Measurements from ENCODE around the gene U2AF2. TPM values are rescaled to one million over a fixed set of nuclear protein-coding genes. Genes with fewer than 3 reads are reported as not detected.

Gene U2AF2
- total RNA-seq, 1 donor from 2014 or later: 216 TPM

DNA sequence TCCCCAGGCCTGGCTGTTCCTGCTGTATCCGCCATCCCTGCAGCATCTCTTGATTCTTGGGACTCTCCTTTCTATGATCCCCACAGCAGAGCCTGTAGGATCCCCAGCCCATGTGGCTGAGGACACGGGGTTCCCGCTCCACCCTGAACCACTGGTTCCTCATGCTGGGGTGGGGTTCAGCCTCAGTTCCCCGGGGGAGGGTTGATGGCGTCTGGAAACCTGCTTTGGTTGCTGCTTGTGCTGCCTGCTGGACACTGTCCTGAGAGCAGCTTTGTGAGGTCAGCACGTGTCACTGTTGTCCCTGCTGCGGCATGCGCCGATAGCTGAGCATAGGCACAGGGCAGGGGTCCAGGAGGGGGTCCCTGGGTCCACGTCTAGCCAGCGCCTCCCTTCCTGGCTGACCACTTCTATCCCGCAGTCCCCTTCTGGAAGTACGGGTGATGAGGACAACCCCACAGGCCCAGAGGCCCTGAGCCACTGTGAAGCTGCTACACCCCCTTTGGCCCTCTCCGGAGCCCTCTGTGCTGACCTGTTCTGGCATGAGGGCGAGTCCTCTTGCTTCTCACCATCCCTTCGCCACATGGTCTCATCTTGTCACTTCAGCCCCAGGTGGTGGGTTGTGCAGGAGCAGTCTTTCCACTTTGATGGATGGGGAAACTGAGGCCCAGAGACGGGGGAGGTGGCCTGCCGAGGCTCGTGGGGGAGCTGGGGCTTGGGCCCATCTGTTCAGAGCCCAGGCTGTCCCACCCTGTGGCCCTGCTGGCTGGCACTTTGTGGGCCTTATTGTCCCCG lies 25.7 kb downstream of the U2AF2 start:
- H3K4me1 Mint-ChIP-seq (ENCODE audit: low read depth, unreplicated experiment): peaks cover 8% of the 10 kb centered on the region
- no peak overlapping the region for H3K27ac Mint-ChIP-seq (ENCODE audit: unreplicated experiment)
- H3K27me3 Mint-ChIP-seq (ENCODE audit: unreplicated experiment): peaks cover 3% of the 10 kb centered on the region
- no peak overlapping the region for H3K4me3 Mint-ChIP-seq (ENCODE audit: unreplicated experiment)
- TF ChIP-seq, protein P1, sequence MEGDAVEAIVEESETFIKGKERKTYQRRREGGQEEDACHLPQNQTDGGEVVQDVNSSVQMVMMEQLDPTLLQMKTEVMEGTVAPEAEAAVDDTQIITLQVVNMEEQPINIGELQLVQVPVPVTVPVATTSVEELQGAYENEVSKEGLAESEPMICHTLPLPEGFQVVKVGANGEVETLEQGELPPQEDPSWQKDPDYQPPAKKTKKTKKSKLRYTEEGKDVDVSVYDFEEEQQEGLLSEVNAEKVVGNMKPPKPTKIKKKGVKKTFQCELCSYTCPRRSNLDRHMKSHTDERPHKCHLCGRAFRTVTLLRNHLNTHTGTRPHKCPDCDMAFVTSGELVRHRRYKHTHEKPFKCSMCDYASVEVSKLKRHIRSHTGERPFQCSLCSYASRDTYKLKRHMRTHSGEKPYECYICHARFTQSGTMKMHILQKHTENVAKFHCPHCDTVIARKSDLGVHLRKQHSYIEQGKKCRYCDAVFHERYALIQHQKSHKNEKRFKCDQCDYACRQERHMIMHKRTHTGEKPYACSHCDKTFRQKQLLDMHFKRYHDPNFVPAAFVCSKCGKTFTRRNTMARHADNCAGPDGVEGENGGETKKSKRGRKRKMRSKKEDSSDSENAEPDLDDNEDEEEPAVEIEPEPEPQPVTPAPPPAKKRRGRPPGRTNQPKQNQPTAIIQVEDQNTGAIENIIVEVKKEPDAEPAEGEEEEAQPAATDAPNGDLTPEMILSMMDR (IDR thresholded peaks at IDR 0.05; ENCODE audit: partially characterized antibody, unreplicated experiment): no peak
- H3K36me3 Mint-ChIP-seq (ENCODE audit: unreplicated experiment): no peaks in the 10 kb centered on the region
- H3K9me3 Mint-ChIP-seq (ENCODE audit: unreplicated experiment): peaks cover 5% of the 10 kb centered on the region
- DNase-seq: no peak

DNA sequence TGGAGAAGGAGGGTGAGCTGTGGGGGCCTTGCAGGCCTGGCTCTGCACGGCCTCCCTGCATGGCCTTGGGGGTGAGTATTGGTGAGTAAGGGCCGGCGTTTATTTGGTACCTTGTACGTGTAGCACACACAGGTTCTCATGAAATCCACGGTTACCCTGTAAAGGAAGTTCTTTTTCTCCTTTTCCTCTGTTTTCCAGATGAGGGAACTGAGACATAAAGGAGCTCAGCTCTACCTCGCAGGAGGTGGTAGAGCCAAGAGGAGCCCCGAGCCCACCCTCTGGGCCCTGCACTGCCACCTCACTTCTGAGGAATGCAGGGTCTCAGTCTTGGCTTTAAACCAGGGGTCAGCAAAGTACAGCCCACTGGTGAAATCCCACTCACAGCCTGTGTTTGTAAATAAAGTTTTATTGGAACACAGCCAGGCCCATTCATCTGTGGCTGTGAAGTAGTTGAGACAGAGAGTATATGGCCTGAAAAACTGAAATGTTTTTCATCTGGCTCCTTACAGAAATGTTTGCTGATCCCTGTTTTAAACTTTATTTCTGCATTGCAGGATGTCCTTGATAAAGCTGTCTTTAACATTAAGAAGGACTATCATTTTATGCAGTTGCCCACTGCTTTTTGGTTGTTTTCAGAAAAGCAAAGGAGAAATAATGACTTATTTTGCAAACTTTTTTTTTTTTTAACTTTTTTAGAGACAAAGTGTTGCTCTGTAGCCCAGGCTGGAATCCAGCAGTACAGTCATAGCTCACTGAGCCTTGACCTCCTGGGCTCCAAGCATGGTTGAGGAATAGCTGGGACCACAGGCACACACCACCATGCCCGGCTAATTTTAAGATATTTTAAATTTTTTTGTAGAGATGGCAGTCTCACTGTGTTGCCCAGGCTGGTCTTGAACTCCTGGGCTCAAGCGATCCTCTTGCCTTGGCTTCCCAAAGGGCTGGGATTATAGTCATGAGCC lies 26.6 kb downstream of the U2AF2 start:
- H3K4me3 Mint-ChIP-seq (ENCODE audit: unreplicated experiment): no peak overlapping the region
- no peak overlapping the region for H3K27ac Mint-ChIP-seq (ENCODE audit: unreplicated experiment)
- H3K27me3 Mint-ChIP-seq (ENCODE audit: unreplicated experiment): peaks cover 3% of the 10 kb centered on the region
- peaks cover 4% of the 10 kb centered on the region for H3K4me1 Mint-ChIP-seq (ENCODE audit: low read depth, unreplicated experiment)
- no peak for DNase-seq
- H3K9me3 Mint-ChIP-seq (ENCODE audit: unreplicated experiment): peaks cover 3% of the 10 kb centered on the region
- TF ChIP-seq, protein P1 (IDR thresholded peaks at IDR 0.05; ENCODE audit: partially characterized antibody, unreplicated experiment): no peak
- no peaks in the 10 kb centered on the region for H3K36me3 Mint-ChIP-seq (ENCODE audit: unreplicated experiment)

DNA sequence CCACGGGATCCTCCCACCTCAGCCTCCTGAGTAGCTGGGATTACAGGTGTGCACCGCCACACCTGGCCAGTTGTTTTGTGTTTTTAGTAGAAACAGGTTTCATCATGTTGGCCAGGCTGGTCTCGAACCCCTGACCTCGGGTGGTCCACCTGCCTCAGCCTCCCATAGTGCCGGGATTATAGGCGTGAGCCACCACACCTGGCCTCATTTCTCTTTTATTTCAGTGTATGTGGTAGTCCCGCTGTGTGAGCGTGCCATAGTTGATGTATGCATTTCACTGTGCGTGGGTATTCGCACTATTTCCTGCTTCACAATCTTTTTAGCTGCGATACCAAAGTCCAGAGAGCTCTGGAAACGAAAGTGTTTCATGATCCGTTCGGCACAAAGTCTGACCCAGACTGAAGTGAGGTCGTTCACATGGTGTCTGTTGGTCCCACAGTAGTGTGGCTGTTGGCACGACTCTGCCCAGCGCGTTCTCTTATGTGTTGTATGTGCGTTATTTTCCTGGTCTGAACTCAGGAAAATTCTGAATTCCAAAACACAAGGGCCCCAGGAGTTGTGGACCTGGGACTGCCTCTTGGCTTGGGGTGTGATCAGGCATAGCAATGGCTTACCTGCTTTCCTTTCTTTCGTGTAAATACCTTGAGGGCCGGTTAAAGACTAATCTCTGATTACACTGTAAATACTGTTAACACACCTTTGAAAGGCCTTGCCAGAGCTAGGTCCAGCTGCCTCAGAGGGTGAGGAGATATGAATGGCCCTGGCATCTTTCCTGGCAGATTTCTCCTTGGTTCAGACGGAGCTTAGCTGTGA lies 28.8 kb downstream of the U2AF2 start:
- Mint-ChIP-seq H3K4me3 (ENCODE audit: unreplicated experiment) (no peak overlapping the region), H3K36me3 (ENCODE audit: unreplicated experiment) (no peaks in the 10 kb centered on the region), H3K27me3 (ENCODE audit: unreplicated experiment) (no peaks in the 10 kb centered on the region), H3K27ac (ENCODE audit: unreplicated experiment) (no peak overlapping the region), H3K9me3 (ENCODE audit: unreplicated experiment) (no peaks in the 10 kb centered on the region), H3K4me1 (ENCODE audit: low read depth, unreplicated experiment) (no peaks in the 10 kb centered on the region)
- TF ChIP-seq, protein P1 (IDR thresholded peaks at IDR 0.05; ENCODE audit: partially characterized antibody, unreplicated experiment): no peak
- DNase-seq: no peak

DNA sequence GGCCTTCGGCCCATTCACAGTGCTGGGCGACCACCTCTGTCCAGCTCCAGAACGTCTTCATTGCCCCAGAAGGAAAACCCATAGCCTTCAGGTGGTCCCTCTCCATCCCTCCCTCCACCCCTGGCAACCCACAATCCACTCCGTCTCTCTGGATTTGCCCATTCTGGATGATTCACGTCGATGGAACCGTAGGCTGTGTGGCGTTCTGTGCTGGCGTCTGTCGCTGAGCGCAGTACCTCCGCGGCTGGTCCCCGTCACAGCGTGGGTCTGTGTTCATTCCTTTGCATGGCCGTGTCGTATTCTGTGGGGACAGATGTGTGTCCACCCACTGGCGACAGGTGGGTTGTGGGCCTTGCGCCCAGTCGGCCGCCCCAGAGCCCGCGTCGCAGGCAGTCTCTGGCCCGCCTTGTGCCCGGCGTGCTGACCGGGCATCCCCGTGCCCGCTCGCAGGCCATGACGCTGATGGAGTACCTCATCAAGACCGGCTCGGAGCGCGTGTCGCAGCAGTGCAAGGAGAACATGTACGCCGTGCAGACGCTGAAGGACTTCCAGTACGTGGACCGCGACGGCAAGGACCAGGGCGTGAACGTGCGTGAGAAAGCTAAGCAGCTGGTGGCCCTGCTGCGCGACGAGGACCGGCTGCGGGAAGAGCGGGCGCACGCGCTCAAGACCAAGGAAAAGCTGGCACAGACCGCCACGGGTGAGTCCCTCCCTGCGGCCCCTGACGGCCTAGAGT lies 30.3 kb downstream of the U2AF2 start:
- H3K27ac Mint-ChIP-seq (ENCODE audit: unreplicated experiment): no peak overlapping the region
- H3K4me1 Mint-ChIP-seq (ENCODE audit: low read depth, unreplicated experiment): no peaks in the 10 kb centered on the region
- TF ChIP-seq, protein P1 (IDR thresholded peaks at IDR 0.05; ENCODE audit: partially characterized antibody, unreplicated experiment): no peak
- no peaks in the 10 kb centered on the region for H3K36me3 Mint-ChIP-seq (ENCODE audit: unreplicated experiment)
- no peak for DNase-seq
- H3K4me3 Mint-ChIP-seq (ENCODE audit: unreplicated experiment): no peak overlapping the region
- H3K9me3 Mint-ChIP-seq (ENCODE audit: unreplicated experiment): no peaks in the 10 kb centered on the region
- no peaks in the 10 kb centered on the region for H3K27me3 Mint-ChIP-seq (ENCODE audit: unreplicated experiment)

Measured in glutamatergic neuron (in vitro differentiated cells).